HepG2 (cell line): Measurements from ENCODE around the gene VSIG10L. TPM values are rescaled to one million over a fixed set of nuclear protein-coding genes. Genes with fewer than 3 reads are reported as not detected.

Experiments
- ERF ChIP-seq: IDR thresholded peaks from 2 replicates; pipeline ENCODE4 v1.6.1; 2018; ENCODE audit warnings: missing biosample characterization, missing genetic modification reagents
- HOXA5 ChIP-seq: sonication (generic); formaldehyde crosslinking; IDR thresholded peaks from 2 replicates; pipeline ENCODE4 v1.4.0; 2020; ENCODE audit warnings: missing genetic modification reagents
- MTERF4 ChIP-seq: sonication (generic); formaldehyde crosslinking; IDR thresholded peaks from 2 replicates; pipeline ENCODE4 v1.8.0; 2023; ENCODE audit warnings: mild to moderate bottlenecking, missing genetic modification reagents
- PAWR ChIP-seq: sonication (generic); formaldehyde crosslinking; IDR thresholded peaks from 2 replicates; pipeline ENCODE4 v1.4.0; 2020; ENCODE audit warnings: missing genetic modification reagents, mild to moderate bottlenecking, borderline replicate concordance
- RORA ChIP-seq: sonication (generic); formaldehyde crosslinking; IDR thresholded peaks from 2 replicates; pipeline ENCODE4 v1.5.0; 2020; ENCODE audit warnings: mild to moderate bottlenecking, missing genetic modification reagents, moderate library complexity
- RXRA ChIP-seq: sonication (generic); formaldehyde crosslinking; IDR thresholded peaks from 2 replicates; pipeline ENCODE4 v1.5.1; 2020; ENCODE audit warnings: missing genetic modification reagents
- SAP130 ChIP-seq: IDR thresholded peaks from 2 replicates; pipeline ENCODE4 v1.6.1; 2016; ENCODE audit warnings: low read depth
- SKI ChIP-seq: fragments of 450-650 bp; IDR thresholded peaks from one replicate; pipeline ENCODE4 v1.6.1; 2018; ENCODE audit warnings: mild to moderate bottlenecking; ENCODE audit not compliant: partially characterized antibody
- SYNCRIP ChIP-seq: fragments of 200-400 bp; formaldehyde crosslinking; IDR thresholded peaks from 2 replicates; pipeline ENCODE4 v1.6.1; 2018; ENCODE audit warnings: mild to moderate bottlenecking, low read depth, low read length; ENCODE audit not compliant: insufficient read depth
- ZMYM2 ChIP-seq: sonication (generic); formaldehyde crosslinking; IDR thresholded peaks from 2 replicates; pipeline ENCODE4 v1.8.0; 2022; ENCODE audit warnings: mild to moderate bottlenecking, missing genetic modification reagents
- ZNF205 ChIP-seq: IDR thresholded peaks from 2 replicates; pipeline ENCODE4 v1.6.1; 2018; ENCODE audit warnings: missing biosample characterization, missing genetic modification reagents
- ZNF280D ChIP-seq: sonication (generic); formaldehyde crosslinking; IDR thresholded peaks from 2 replicates; pipeline ENCODE4 v1.5.1; 2020; ENCODE audit warnings: mild to moderate bottlenecking, missing genetic modification reagents
- ZNF318 ChIP-seq: sonication (generic); formaldehyde crosslinking; IDR thresholded peaks from 2 replicates; pipeline ENCODE4 v1.4.0; 2020; ENCODE audit warnings: mild to moderate bottlenecking, missing genetic modification reagents
- ZNF468 ChIP-seq: sonication (generic); formaldehyde crosslinking; IDR thresholded peaks from 2 replicates; pipeline ENCODE4 v1.8.0; 2022; ENCODE audit warnings: mild to moderate bottlenecking, moderate library complexity, missing genetic modification reagents
- ZNF558 ChIP-seq: sonication (generic); formaldehyde crosslinking; IDR thresholded peaks from 2 replicates; pipeline ENCODE4 v1.9.0; 2022; ENCODE audit warnings: mild to moderate bottlenecking, missing genetic modification reagents, borderline replicate concordance
- ZNF761 ChIP-seq: sonication (generic); formaldehyde crosslinking; conservative IDR thresholded peaks from 2 replicates; pipeline ENCODE4 v1.4.0; 2020; ENCODE audit warnings: mild to moderate bottlenecking, missing genetic modification reagents
- polyA plus RNA-seq, 8 experiments: library from polyadenylated mRNA; depleted of rRNA in 3 of 8; stranded (reverse) in 7 of 8; unstranded in 1 of 8; fragments of >200 nt; fragmentation: Illumina TruSeq in 4 of 8; extraction: Trizol in 4 of 8; gene quantifications; 2 replicates each; pipeline versions ENCODE4 v1.2.1 to v1.2.3, GENCODE V29; 2011 to 2016; ENCODE audit warnings: low read depth in 4 of 8, missing spikeins in 1 of 8, mixed read lengths in 1 of 8; ENCODE audit not compliant: insufficient read depth in 1 of 8
- total RNA-seq, 5 experiments: library from RNA; depleted of rRNA; stranded (reverse); fragments of >200 nt; fragmentation: Illumina TruSeq; extraction: Trizol; gene quantifications; 2 replicates each; pipeline ENCODE4 v1.2.3, GENCODE V29; 2016; ENCODE audit warnings: low read depth in 1 of 5

The VSIG10L gene
- total and polyA plus RNA-seq, 2 of the 13 experiments (the other 11 are each of a cell fraction or from before 2014, with no cell fraction given) = 2.7 to 8.5 TPM

GRCh38 chr19:51367565-51368365, 25.8 kb upstream of the VSIG10L start (continued):
- TF ChIP-seq SKI = peak; percentile 65
- TF ChIP-seq SAP130 (CRISPR knock-in tag) = peak; percentile 84
- no peak for TF ChIP-seq RORA (CRISPR knock-in tag)
- TF ChIP-seq ZNF280D (CRISPR knock-in tag) = peak; percentile 91
- peak; percentile 36; the same call in 1 of the 2 replicates for TF ChIP-seq ZNF205
- TF ChIP-seq ZNF761 = no peak; the same call in 1 of the 2 replicates
- 0 out of 2 replicates have a peak, but pooled peaks have one; percentile 68 for TF ChIP-seq ZNF468 (CRISPR knock-in tag)
- TF ChIP-seq PAWR (CRISPR knock-in tag) = no peak
- peak; percentile 97 for TF ChIP-seq ZNF558 (CRISPR knock-in tag)
- TF ChIP-seq ZMYM2 (CRISPR knock-in tag) = 0 out of 2 replicates have a peak, but pooled peaks have one; percentile 7
- TF ChIP-seq SYNCRIP = no peak
- 0 out of 2 replicates have a peak, but pooled peaks have one; percentile 85 for TF ChIP-seq ZNF318 (CRISPR knock-in tag)
- no peak for TF ChIP-seq HOXA5 (CRISPR knock-in tag)
- peak; percentile 71 for TF ChIP-seq RXRA (CRISPR knock-in tag)
- peak; percentile 67; the same call in 1 of the 2 replicates for TF ChIP-seq MTERF4 (CRISPR knock-in tag)
- peak; percentile 64; the same call in 1 of the 2 replicates for TF ChIP-seq ERF (CRISPR knock-in tag)
